HG02678 (cell line): Measurements from ENCODE around the gene HEATR5B.

Experiments used
- ATAC-seq: cut with Tn5 transposase; IDR thresholded peaks from one replicate; pipeline ENCODE4 v1.9.1; 2021; ENCODE audit warnings: mild to moderate bottlenecking, moderate library complexity; ENCODE audit not compliant: unreplicated experiment

HEATR5B gene

DNA sequence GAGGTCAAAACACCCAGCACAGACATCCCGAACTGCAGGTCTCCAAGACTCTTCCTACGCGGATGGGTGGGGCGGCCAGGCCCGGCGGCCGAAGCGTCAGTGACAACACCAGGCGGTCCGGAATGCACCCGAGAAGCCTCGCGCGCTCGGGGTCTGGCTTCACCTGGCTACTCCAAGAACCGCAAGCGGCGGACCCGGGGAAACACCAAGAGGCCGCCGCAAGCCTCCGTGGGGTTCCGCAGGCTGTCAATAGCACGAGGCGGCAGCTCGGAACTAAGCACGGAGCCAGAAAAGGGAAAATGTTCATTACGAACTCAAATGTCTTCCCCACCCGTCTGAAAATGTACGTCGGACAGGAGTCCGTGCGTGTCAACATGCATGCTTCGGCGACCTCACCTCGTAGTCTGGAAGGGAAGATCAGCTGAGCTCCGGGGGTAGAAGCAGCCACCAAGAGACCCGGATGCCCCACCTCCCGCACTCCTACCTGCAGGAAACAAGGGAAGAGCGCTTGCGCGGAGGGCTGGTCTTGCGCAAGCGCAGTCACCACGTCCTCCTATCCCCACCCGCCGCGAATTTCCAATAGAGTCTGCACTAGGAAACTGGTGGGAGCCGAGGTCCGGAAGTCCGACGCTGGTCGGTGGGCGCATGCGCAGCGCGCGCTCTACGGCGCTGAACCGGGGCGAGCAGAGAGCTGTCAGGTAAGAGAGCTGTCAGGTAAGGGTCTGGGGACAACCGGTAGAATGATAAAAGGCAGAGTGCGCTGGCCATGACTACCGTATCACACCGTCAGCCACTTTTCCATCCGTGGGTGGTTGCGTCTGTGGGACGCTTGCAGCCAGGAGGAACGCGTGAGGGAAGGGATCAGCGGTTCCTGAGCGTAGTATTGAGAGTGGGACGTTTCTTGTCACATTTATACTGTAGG, at the start of gene HEATR5B, which contains the start of gene GPATCH11:
Gene HEATR5B, minus strand, starts transcription at position 500 of the 922 bp plus-strand sequence. CDS start 958 bp downstream, outside the sequence.
Gene GPATCH11, plus strand, starts transcription at position 646 of the 922 bp plus-strand sequence. CDS start 3,864 bp downstream, outside the sequence.
- ATAC-seq, result peak; percentile 87

- no peak for ATAC-seq
Observed at GRCh38 chr2:37132914-37133313, 48.7 kb upstream of the HEATR5B start.

GRCh38 chr2:37125416-37125815, 41.2 kb upstream of the HEATR5B start:
- ATAC-seq, result no peak

- no peak for ATAC-seq
Observed at GRCh38 chr2:37119157-37119556, 35.0 kb upstream of the HEATR5B start.

- no peak for ATAC-seq
Observed at GRCh38 chr2:37117566-37117965, 33.4 kb upstream of the HEATR5B start.

GRCh38 chr2:37111958-37112357, 27.8 kb upstream of the HEATR5B start:
- no peak for ATAC-seq

- ATAC-seq, result no peak
Observed at GRCh38 chr2:37110306-37111212, 26.4 kb upstream of the HEATR5B start.

- ATAC-seq, result no peak
Observed at GRCh38 chr2:37109523-37109922, 25.4 kb upstream of the HEATR5B start.

DNA sequence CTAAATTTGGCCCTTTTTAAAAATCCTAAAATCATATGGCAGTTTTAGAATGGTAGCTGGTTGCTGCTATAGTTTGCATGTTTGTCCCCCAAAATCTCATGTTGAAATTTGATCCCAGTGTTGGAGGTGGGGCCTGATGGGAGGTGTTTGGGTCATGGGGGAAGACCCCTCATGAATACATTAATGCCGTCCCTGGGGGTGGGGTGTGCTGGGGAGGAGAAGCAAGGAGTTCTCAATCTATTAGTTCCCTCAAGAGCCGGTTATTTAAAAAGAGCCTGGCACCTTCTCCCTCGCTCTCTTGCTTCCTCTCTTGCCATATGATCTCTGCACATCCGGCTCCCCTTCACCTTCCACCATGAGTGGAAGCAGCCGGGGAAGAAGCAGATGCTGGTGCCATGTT, 21.0 kb upstream of the HEATR5B start:
- no peak for ATAC-seq

GRCh38 chr2:37104178-37104577, 20.0 kb upstream of the HEATR5B start:
- ATAC-seq, result no peak

GRCh38 chr2:37102588-37102987, 18.4 kb upstream of the HEATR5B start:
- no peak for ATAC-seq

GRCh38 chr2:37100054-37100453, 15.9 kb upstream of the HEATR5B start:
- ATAC-seq, result no peak

DNA sequence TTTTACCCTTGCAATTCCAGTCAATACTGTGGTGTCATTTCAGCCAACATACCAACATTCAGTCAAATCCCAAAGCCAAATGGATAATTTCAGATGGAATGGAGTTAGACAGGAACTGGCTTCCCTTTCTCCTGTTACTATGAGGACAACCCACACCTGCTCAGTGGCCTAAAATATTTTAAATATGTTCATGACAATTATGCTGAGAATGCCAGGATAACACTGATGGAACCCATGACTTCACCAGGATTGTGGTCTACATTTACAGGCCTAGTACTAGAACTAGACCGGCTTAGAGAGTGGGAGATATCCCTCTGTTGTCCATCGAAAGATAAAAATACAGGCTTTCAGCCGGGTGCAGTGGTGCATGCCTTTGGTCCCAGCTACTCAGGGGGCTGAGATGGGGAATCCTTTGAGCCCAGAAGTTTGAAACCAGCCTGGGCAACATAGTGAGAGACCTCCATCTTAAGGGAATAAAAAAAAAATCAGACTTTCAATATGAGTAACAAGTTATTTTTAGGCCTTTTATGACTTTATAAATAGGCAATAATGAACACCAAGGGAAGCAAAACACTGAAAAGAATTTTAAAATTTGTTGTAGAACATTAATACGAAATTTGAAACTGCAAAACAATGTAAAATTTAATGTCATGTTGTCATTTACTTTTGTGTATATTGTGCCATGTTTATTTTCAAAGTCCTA, 14.4 kb upstream of the HEATR5B start:
- ATAC-seq, result no peak

DNA sequence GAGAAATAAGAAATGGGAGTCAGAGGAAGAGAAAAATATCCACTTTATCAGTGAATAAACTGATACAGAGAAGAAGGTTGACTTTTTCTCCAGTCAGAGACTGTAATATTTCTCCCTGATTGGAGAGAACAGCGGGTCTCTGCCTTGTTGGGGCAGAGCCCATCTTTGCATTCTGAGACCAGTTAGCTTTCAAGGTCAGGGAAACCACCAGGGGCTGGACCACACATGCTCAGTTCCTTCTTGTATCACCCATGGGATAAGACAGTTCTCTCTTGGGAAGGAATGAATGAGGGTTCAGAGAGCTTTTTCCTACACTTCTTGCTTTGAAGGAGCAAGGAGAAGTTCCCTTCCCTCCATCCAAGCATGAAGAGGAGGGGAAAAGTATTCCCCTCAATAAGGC, 12.4 kb upstream of the HEATR5B start:
- ATAC-seq, result no peak

GRCh38 chr2:37091873-37092272, 7.7 kb upstream of the HEATR5B start:
- ATAC-seq, result peak; percentile 62

GRCh38 chr2:37090019-37090477, 5.9 kb upstream of the HEATR5B start:
- peak; percentile 85 for ATAC-seq

DNA sequence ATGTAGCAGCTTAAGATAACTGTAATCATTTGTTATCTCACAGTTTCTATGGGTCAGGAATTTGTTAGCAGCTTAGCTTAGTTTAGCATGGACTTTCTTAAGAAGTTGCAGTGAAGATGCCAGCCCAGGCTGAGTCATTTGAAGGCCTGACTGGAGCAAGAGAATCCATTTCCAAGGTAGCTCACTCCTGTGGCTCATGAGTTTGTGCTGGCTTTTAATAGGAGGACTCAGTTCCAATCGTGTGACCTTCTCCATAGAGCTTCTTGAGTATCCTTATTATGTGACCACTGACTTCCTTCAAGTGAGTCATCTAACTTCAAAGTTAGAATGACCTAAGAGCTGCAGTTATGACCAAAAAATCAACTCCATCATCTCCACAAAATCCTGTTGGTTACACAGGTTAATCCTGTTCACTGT, 1.6 kb upstream of the HEATR5B start:
- ATAC-seq, result no peak

DNA sequence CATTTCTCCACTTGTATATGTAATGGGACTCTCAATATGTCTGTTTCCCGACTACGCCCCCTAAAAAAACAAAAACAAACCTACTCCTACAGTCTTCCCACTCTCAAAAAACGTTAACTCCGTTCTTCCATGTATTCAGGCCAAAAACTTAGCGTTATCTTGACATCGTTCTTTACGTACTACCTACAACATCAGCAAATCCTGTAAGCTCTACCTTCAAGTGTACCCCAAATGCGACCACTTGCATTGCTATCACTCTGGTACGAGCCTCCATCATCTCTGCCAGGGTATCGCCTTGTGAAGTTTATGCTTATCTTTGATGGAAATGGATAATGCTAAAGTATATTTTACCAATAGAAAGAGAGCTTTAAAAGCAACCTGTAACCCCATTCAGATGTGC, 625 bp upstream of the HEATR5B start:
- ATAC-seq, result no peak

- ATAC-seq, result no peak
Observed at GRCh38 chr2:37080689-37081088, 3.5 kb downstream of the HEATR5B start.

DNA sequence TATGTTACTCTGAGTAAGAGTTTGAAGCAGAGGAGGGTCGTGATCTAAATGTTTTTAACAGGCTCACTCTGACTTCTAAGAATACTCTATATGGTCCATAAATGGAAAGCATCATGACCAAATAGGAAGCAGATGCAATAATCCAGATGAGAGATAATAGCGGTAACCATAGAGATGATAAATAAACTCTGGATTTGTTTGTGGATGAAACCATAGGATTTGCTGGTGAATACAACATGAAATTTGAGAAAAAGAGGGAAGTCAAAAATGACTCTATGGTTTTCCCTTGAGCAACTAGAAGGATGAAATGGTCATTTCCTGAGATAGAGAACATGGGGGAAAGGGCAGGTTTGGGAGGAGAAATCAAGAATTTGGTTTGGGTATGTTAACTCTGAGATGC, 3.9 kb downstream of the HEATR5B start:
- no peak for ATAC-seq

GRCh38 chr2:37070931-37071330, 13.2 kb downstream of the HEATR5B start:
- ATAC-seq, result no peak
